Fibroblast of villous mesenchyme (primary cell): Measurements from ENCODE around the gene TBCK. TPM values are rescaled to one million over a fixed set of nuclear protein-coding genes. Genes with fewer than 3 reads are reported as not detected.

ENCODE experiments used
- DNase-seq: peaks from one replicate; pipeline ENCODE4 v3.0.0-alpha.2; 2010; ENCODE audit warnings: low read depth
- H3K4me3 ChIP-seq: 2 replicates; pipeline ENCODE4 v1.5.1; 2011; ENCODE audit warnings: low read depth, mild to moderate bottlenecking, low read length
- CTCF ChIP-seq: IDR thresholded peaks from 2 replicates; pipeline ENCODE4 v1.5.1; 2012; ENCODE audit warnings: low read depth, mild to moderate bottlenecking, low read length; ENCODE audit not compliant: insufficient read depth
- total RNA-seq: library from RNA; depleted of rRNA; stranded (reverse); fragments of >200 nt; gene quantifications from 2 replicates; pipeline ENCODE4 v1.2.3, GENCODE V29; 2012

Gene TBCK
- total RNA-seq, 1 donor, result 80.3 TPM

- peak overlapping the region; percentile 91 for H3K4me3 ChIP-seq
- DNase-seq, result no peak
- no peak for TF ChIP-seq CTCF
These were observed 882 bp upstream of the TBCK start for GRCh38 chr4:106316773-106317409.

DNA sequence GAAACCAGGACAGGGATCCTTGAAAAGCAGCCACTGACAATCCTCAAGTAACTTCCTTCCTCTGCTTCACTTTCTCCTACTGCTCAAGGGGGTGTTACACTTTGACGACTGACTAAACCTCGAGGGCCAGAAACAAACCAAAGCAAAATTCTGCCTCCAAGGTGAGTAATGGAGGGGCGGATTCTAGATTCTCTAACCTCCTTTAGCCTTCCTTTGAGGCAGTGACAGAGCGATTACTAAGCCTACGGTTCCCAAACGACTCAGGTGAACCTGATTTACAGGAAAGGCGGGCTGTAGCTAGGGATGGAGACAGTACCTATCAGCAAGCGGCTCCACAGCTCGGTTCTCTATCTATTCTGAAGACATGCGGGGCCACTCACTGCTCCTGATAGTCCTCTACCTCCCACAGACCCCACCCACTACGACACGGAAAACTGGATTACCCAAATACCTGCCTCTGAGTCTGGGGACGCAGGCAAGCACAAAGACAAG is 487 bp downstream of the TBCK start:
- no peak for TF ChIP-seq CTCF
- H3K4me3 ChIP-seq, result peak overlapping the region; percentile 91
- DNase-seq, result peak; percentile 33

DNA sequence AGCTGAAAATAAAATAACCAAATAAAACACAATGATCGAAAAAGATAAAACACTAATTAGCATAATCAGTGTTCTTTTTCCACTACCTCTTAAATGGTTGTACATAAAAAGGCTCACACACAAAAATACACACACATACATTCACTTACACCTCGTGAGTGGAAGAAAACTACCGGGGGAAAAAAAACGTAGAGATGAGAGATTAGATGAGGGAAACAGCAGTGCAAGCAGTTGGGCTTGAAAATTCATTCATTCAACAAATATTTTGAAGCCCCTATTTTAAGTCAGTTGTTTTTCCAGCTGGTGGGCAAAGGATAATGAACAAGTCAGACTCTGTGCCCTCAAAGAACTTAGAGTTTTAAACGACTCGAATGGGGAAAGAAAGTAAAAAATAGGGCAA is 1.0 kb downstream of the TBCK start:
- no peak for TF ChIP-seq CTCF
- no peak for DNase-seq
- H3K4me3 ChIP-seq, result peak overlapping the region; percentile 91

- DNase-seq, result no peak
- no peak overlapping the region for H3K4me3 ChIP-seq
- TF ChIP-seq CTCF, result no peak
These were observed 2.9 kb downstream of the TBCK start for GRCh38 chr4:106312997-106313522.

DNA sequence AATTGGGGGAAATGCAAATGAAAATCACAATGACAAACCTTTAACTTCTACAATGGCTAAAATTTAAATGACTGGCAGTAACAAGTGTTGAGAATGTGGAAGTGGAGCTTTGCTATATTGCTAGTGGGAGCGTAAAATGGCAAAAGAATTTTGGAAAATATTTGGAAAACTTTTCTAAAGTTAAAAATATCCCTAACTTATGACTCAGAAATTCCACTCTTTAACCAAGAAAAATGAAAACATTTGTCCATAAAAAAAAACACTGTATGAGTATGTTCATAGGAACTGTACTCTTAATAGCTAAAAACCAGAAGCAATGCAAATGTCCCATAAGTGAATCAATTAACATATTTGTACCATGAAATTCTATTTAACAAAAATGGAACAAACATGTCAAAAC is 3.6 kb downstream of the TBCK start:
- H3K4me3 ChIP-seq, result no peak overlapping the region
- no peak for TF ChIP-seq CTCF
- DNase-seq, result peak; percentile 36

- H3K4me3 ChIP-seq, result no peak overlapping the region
- no peak for DNase-seq
- no peak for TF ChIP-seq CTCF
These were observed 9.4 kb downstream of the TBCK start for GRCh38 chr4:106306561-106306960.

DNA sequence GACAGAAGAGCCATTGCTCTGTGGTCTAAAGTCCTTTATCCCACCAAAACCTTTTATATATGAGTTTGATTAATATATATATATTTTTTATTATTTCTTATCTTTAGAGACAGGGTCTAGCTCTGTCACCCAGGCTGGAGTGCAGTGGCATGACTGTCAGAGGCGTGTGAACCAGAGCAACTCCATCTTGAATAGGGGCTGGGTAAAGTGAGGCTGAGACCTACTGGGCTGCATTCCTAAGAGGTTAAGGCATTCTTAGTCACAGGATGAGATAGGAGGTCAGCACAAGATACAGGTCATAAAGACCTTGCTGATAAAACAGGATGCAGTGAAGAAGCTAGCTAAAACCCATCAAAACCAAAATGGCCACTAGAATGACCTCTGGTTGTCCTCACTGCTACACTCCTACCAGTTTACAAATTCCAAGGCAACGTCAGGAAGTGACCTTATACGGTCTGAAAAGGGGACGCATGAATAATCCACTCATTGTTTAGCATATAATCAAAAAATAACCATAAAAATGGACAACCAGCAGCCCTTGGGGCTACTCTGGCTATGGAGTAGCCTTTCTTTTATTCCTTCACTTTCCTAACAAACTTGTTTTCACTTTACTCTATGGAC is 10.5 kb downstream of the TBCK start:
- no peak for TF ChIP-seq CTCF
- no peak overlapping the region for H3K4me3 ChIP-seq
- DNase-seq, result no peak
